HepG2 (cell line): Measurements from ENCODE around the gene FIBCD1.

ENCODE experiments used
- MEF2D ChIP-seq: sonication (generic); formaldehyde crosslinking; IDR thresholded peaks from 2 replicates; pipeline ENCODE4 v1.5.1; 2020; ENCODE audit warnings: mild to moderate bottlenecking, missing genetic modification reagents
- NFATC3 ChIP-seq: sonication (generic); formaldehyde crosslinking; IDR thresholded peaks from 2 replicates; pipeline ENCODE4 v1.5.1; 2020; ENCODE audit warnings: mild to moderate bottlenecking, missing genetic modification reagents
- SALL1 ChIP-seq: sonication (generic); formaldehyde crosslinking; IDR thresholded peaks from 2 replicates; pipeline ENCODE4 v1.8.0; 2022; ENCODE audit warnings: mild to moderate bottlenecking, missing genetic modification reagents
- TOE1 ChIP-seq: sonication (generic); formaldehyde crosslinking; IDR thresholded peaks from 2 replicates; pipeline ENCODE4 v1.4.0; 2020; ENCODE audit warnings: mild to moderate bottlenecking, missing genetic modification reagents
- ZBTB20 ChIP-seq: sonication (generic); formaldehyde crosslinking; IDR thresholded peaks from 2 replicates; pipeline ENCODE4 v1.8.1; 2023; ENCODE audit warnings: missing genetic modification reagents, low read depth, mild to moderate bottlenecking, borderline replicate concordance
- ZNF10 ChIP-seq: sonication (generic); formaldehyde crosslinking; IDR thresholded peaks from 2 replicates; pipeline ENCODE4 v1.4.0; 2020; ENCODE audit warnings: mild to moderate bottlenecking, low read depth, missing genetic modification reagents, borderline replicate concordance
- TF ChIP-seq, protein P1 (sequence below): sonication (generic); formaldehyde crosslinking; IDR thresholded peaks from 2 replicates; pipeline ENCODE4 v1.4.0; 2020; ENCODE audit warnings: missing genetic modification reagents
- TF ChIP-seq, protein P2 (sequence below): sonication (generic); formaldehyde crosslinking; IDR thresholded peaks from 2 replicates; pipeline ENCODE4 v1.5.1; 2020; ENCODE audit warnings: missing genetic modification reagents, mild to moderate bottlenecking, borderline replicate concordance
- TF ChIP-seq, protein P3 (sequence below): sonication (generic); formaldehyde crosslinking; IDR thresholded peaks from 2 replicates; pipeline ENCODE4 v1.5.1; 2020; ENCODE audit warnings: missing genetic modification reagents, mild to moderate bottlenecking, borderline replicate concordance
- TF ChIP-seq, protein P4 (sequence below): sonication (generic); formaldehyde crosslinking; IDR thresholded peaks from 2 replicates; pipeline ENCODE4 v1.5.0; 2020; ENCODE audit warnings: missing genetic modification reagents

DNA sequence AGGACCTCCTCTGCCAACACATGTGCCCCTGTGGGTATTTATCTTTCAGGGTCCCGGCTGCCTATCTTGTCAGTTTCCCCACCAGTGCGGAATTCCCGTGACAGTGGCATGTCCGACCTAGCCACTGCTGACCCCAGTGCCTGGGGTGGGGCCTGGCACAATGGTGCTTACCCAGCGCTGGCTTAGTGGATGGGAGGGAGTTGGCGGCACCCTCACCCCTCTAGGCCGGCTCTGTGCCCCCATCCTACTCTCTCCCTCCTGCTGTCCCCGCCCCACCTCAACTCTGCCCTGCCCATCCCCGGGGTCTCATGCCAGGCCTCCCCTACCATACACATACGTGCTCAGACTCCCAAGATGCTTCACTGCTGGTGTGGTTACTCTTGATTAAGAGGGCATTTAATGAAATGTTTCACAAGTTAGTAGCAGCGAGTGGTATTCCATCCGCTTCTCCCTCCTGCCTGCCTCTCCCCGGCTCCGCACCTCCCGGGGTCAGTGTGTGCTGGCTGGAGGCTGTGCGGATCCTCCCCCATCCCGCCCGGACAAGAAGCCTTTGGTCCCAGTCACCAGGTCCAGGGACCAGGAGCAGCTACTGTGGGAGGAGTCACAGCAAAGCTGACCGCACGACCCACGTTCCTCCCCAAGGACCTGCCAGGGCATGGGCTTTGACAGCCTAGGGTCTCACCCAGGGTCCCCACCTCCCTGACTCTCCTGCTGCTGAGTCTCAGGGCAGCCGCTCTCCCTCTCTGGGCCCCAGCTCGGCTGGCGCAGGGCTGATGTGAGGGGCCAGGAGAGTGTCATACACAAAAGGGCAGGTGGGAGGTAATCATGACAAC is 32.9 kb downstream of the FIBCD1 start:
- TF ChIP-seq TOE1 (CRISPR knock-in tag) (no peak), ZBTB20 (CRISPR knock-in tag) (no peak), MEF2D (CRISPR knock-in tag) (no peak), ZNF10 (CRISPR knock-in tag) (no peak), SALL1 (no peak), NFATC3 (CRISPR knock-in tag) (no peak)
- TF ChIP-seq, protein P1, sequence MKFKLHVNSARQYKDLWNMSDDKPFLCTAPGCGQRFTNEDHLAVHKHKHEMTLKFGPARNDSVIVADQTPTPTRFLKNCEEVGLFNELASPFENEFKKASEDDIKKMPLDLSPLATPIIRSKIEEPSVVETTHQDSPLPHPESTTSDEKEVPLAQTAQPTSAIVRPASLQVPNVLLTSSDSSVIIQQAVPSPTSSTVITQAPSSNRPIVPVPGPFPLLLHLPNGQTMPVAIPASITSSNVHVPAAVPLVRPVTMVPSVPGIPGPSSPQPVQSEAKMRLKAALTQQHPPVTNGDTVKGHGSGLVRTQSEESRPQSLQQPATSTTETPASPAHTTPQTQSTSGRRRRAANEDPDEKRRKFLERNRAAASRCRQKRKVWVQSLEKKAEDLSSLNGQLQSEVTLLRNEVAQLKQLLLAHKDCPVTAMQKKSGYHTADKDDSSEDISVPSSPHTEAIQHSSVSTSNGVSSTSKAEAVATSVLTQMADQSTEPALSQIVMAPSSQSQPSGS (CRISPR knock-in tag): no peak
- TF ChIP-seq, protein P2, sequence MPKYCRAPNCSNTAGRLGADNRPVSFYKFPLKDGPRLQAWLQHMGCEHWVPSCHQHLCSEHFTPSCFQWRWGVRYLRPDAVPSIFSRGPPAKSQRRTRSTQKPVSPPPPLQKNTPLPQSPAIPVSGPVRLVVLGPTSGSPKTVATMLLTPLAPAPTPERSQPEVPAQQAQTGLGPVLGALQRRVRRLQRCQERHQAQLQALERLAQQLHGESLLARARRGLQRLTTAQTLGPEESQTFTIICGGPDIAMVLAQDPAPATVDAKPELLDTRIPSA (CRISPR knock-in tag): no peak
- TF ChIP-seq, protein P3, sequence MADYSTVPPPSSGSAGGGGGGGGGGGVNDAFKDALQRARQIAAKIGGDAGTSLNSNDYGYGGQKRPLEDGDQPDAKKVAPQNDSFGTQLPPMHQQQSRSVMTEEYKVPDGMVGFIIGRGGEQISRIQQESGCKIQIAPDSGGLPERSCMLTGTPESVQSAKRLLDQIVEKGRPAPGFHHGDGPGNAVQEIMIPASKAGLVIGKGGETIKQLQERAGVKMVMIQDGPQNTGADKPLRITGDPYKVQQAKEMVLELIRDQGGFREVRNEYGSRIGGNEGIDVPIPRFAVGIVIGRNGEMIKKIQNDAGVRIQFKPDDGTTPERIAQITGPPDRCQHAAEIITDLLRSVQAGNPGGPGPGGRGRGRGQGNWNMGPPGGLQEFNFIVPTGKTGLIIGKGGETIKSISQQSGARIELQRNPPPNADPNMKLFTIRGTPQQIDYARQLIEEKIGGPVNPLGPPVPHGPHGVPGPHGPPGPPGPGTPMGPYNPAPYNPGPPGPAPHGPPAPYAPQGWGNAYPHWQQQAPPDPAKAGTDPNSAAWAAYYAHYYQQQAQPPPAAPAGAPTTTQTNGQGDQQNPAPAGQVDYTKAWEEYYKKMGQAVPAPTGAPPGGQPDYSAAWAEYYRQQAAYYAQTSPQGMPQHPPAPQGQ (CRISPR knock-in tag): no peak
- TF ChIP-seq, protein P4, sequence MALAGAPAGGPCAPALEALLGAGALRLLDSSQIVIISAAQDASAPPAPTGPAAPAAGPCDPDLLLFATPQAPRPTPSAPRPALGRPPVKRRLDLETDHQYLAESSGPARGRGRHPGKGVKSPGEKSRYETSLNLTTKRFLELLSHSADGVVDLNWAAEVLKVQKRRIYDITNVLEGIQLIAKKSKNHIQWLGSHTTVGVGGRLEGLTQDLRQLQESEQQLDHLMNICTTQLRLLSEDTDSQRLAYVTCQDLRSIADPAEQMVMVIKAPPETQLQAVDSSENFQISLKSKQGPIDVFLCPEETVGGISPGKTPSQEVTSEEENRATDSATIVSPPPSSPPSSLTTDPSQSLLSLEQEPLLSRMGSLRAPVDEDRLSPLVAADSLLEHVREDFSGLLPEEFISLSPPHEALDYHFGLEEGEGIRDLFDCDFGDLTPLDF (CRISPR knock-in tag): no peak
